HepG2 (cell line): Measurements from ENCODE around the gene NOP58. TPM values are rescaled to one million over a fixed set of nuclear protein-coding genes. Genes with fewer than 3 reads are reported as not detected.
A peak's percentile ranks its signal among the peaks of the same experiment; 100 is the strongest.

Source experiments
- ATF5 ChIP-seq: sonication (generic); formaldehyde crosslinking; IDR thresholded peaks from 2 replicates; pipeline ENCODE4 v1.4.0; 2020; ENCODE audit warnings: mild to moderate bottlenecking, low read depth, missing genetic modification reagents
- BCL3 ChIP-seq: sonication (generic); formaldehyde crosslinking; IDR thresholded peaks from 2 replicates; pipeline ENCODE4 v1.5.1; 2020; ENCODE audit warnings: mild to moderate bottlenecking, missing genetic modification reagents, moderate library complexity
- DNMT1 ChIP-seq: sonication (generic); formaldehyde crosslinking; IDR thresholded peaks from 2 replicates; pipeline ENCODE4 v1.5.1; 2020; ENCODE audit warnings: mild to moderate bottlenecking, missing genetic modification reagents
- KLF9 ChIP-seq: IDR thresholded peaks from 2 replicates; pipeline ENCODE4 v1.6.1; 2016; ENCODE audit warnings: low read depth
- LRRFIP1 ChIP-seq: sonication (generic); formaldehyde crosslinking; conservative IDR thresholded peaks from 2 replicates; pipeline ENCODE4 v1.4.0; 2020; ENCODE audit warnings: missing genetic modification reagents
- MIXL1 ChIP-seq: IDR thresholded peaks from 2 replicates; pipeline ENCODE4 v1.6.1; 2016
- MLX ChIP-seq: IDR thresholded peaks from 2 replicates; pipeline ENCODE4 v1.6.1; 2016
- MTA1 ChIP-seq: sonication (generic); formaldehyde crosslinking; IDR thresholded peaks from 2 replicates; pipeline ENCODE4 v1.4.0; 2020; ENCODE audit warnings: missing genetic modification reagents, mild to moderate bottlenecking, borderline replicate concordance
- MTA3 ChIP-seq: sonication (generic); formaldehyde crosslinking; IDR thresholded peaks from 2 replicates; pipeline ENCODE4 v1.4.0; 2020; ENCODE audit warnings: missing genetic modification reagents
- NAIF1 ChIP-seq: sonication (generic); formaldehyde crosslinking; IDR thresholded peaks from 2 replicates; pipeline ENCODE4 v1.5.0; 2020; ENCODE audit warnings: mild to moderate bottlenecking, missing genetic modification reagents, borderline replicate concordance
- PHB2 ChIP-seq: fragments of 450-650 bp; IDR thresholded peaks from 2 replicates; pipeline ENCODE4 v1.6.1; 2018; ENCODE audit not compliant: partially characterized antibody
- SMAD3 ChIP-seq: sonication (generic); formaldehyde crosslinking; IDR thresholded peaks from 2 replicates; pipeline ENCODE4 v1.4.0; 2020; ENCODE audit warnings: missing genetic modification reagents
- TFDP1 ChIP-seq: IDR thresholded peaks from 2 replicates; pipeline ENCODE4 v1.6.1; 2016; ENCODE audit warnings: missing compliant biosample characterization, missing genetic modification reagents, borderline replicate concordance
- ZBED4 ChIP-seq: sonication (generic); formaldehyde crosslinking; IDR thresholded peaks from 2 replicates; pipeline ENCODE4 v1.4.0; 2020; ENCODE audit warnings: missing genetic modification reagents, borderline replicate concordance
- ZNF24 ChIP-seq: fragments of 450-650 bp; IDR thresholded peaks from 2 replicates; pipeline ENCODE4 v1.6.1; 2017; ENCODE audit warnings: antibody characterized with exemption, mild to moderate bottlenecking
- ZNF317 ChIP-seq: sonication (generic); formaldehyde crosslinking; IDR thresholded peaks from 2 replicates; pipeline ENCODE4 v1.5.0; 2020; ENCODE audit warnings: mild to moderate bottlenecking, missing genetic modification reagents
- ZNF468 ChIP-seq: sonication (generic); formaldehyde crosslinking; IDR thresholded peaks from 2 replicates; pipeline ENCODE4 v1.8.0; 2022; ENCODE audit warnings: mild to moderate bottlenecking, moderate library complexity, missing genetic modification reagents
- ZNF556 ChIP-seq: sonication (generic); formaldehyde crosslinking; IDR thresholded peaks from 2 replicates; pipeline ENCODE4 v1.4.0; 2020; ENCODE audit warnings: mild to moderate bottlenecking, missing genetic modification reagents, borderline replicate concordance
- ZNF709 ChIP-seq: sonication (generic); formaldehyde crosslinking; IDR thresholded peaks from 2 replicates; pipeline ENCODE4 v1.5.0; 2020; ENCODE audit warnings: mild to moderate bottlenecking, missing genetic modification reagents
- polyA plus RNA-seq, 8 experiments: library from polyadenylated mRNA; depleted of rRNA in 3 of 8; stranded (reverse) in 7 of 8; unstranded in 1 of 8; fragments of >200 nt; fragmentation: Illumina TruSeq in 4 of 8; extraction: Trizol in 4 of 8; gene quantifications; 2 replicates each; pipeline versions ENCODE4 v1.2.1 to v1.2.3, GENCODE V29; 2011 to 2016; ENCODE audit warnings: low read depth in 4 of 8, missing spikeins in 1 of 8, mixed read lengths in 1 of 8; ENCODE audit not compliant: insufficient read depth in 1 of 8
- total RNA-seq, 5 experiments: library from RNA; depleted of rRNA; stranded (reverse); fragments of >200 nt; fragmentation: Illumina TruSeq; extraction: Trizol; gene quantifications; 2 replicates each; pipeline ENCODE4 v1.2.3, GENCODE V29; 2016; ENCODE audit warnings: low read depth in 1 of 5

Gene NOP58
- total and polyA plus RNA-seq, 2 of the 13 experiments (the other 11 are each of a cell fraction or from before 2014, with no cell fraction given), result 74.9 to 203 TPM

GRCh38 chr2:202265467-202266277 is at the start of gene NOP58 (continued):
- TF ChIP-seq MLX (CRISPR knock-in tag) (no peak), ZBED4 (peak; percentile 55; the same call in 1 of the 2 replicates), MTA3 (CRISPR knock-in tag) (no peak), KLF9 (CRISPR knock-in tag) (0 out of 2 replicates have a peak, but pooled peaks have one; percentile 53), MTA1 (CRISPR knock-in tag) (peak; percentile 68; the same call in 1 of the 2 replicates), ZNF317 (CRISPR knock-in tag) (0 out of 2 replicates have a peak, but pooled peaks have one; percentile 73), ZNF468 (CRISPR knock-in tag) (no peak), SMAD3 (CRISPR knock-in tag) (peak; percentile 93), ZNF709 (CRISPR knock-in tag) (peak; percentile 95), DNMT1 (CRISPR knock-in tag) (peak; percentile 81), ATF5 (CRISPR knock-in tag) (peak; percentile 89; the same call in 1 of the 2 replicates), LRRFIP1 (CRISPR knock-in tag) (no peak; the same call in 1 of the 2 replicates), PHB2 (no peak), MIXL1 (CRISPR knock-in tag) (0 out of 2 replicates have a peak, but pooled peaks have one; percentile 61), TFDP1 (CRISPR knock-in tag) (peak; percentile 99), BCL3 (CRISPR knock-in tag) (peak; percentile 71), ZNF24 (no peak), NAIF1 (CRISPR knock-in tag) (peak; percentile 85; the same call in 1 of the 2 replicates), ZNF556 (peak; percentile 62; the same call in 1 of the 2 replicates)
